HG03159 (cell line): Measurements from ENCODE around the gene ENGASE.

ENCODE experiments used
- ATAC-seq: cut with Tn5 transposase; IDR thresholded peaks from one replicate; pipeline ENCODE4 v1.9.1; 2021; ENCODE audit warnings: mild to moderate bottlenecking, moderate library complexity; ENCODE audit not compliant: unreplicated experiment

Gene ENGASE

DNA sequence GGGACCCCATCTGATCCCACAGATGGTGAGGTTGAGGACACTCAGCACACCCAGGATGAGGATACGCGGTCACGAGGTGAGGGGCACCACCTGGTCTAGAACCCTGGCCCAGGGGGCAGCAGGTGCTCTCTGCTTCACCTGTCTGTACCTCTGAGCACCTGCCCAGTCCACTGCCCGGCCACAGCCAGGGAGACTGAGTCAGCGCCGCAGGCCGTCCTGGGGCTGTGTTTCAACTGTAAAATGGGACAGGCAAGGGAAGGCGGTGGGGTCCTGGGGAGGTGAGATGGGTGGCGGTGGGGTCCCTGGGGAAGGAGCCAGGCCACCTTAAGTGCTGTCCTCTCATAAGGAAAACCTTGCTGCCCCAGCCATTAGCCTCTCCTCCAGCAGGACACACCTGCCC is 60.4 kb downstream of the ENGASE start:
- no peak for ATAC-seq

DNA sequence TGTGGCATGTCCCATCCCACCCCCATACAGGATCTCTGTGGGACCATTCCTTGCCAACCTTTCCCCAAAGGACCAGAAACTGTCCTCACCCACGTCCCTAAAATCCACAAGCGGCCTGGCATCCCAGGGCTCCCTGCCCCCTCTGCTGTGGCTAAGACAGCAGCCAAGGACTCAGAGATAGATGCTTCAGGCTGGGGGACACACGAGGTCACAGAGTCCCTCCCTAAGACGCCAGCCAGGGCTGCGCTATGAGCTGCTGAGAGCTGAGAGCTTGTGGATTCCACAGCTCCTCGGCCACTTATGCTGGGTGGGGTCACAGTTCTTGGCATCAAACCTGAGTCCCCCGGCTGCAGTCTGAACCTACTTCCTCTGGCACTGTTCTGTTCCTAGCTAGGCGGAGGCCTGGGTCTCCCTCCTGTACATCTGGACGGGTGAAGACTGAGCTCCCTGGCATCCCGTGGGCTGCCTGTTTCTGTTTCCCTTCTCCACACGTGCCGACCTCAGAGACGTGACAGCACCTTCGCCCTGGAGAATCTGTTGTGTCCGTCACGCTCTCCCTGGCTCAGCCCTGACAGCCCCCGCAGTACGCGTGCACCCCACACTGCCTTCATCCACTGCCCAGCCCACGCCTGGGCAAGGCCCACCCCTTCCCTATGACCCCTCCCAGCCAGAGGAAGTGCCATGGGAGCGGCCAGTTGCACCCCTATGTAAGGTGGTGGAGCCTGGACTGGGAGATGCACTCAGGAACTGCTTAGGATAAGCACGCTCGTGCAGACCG is 61.2 kb downstream of the ENGASE start:
- no peak for ATAC-seq
